HG03025 (cell line): ENCODE data around the gene MEIS2.
"Not testable (repeated sequence)": the region's sequence is repeated elsewhere in the genome, so short reads cannot be mapped to it uniquely, and the experiment has no call there.

ENCODE experiments used
- ATAC-seq: cut with Tn5 transposase; IDR thresholded peaks from one replicate; pipeline ENCODE4 v1.9.1; 2021; ENCODE audit warnings: mild to moderate bottlenecking, moderate library complexity; ENCODE audit not compliant: unreplicated experiment, low FRiP score

Gene MEIS2

DNA sequence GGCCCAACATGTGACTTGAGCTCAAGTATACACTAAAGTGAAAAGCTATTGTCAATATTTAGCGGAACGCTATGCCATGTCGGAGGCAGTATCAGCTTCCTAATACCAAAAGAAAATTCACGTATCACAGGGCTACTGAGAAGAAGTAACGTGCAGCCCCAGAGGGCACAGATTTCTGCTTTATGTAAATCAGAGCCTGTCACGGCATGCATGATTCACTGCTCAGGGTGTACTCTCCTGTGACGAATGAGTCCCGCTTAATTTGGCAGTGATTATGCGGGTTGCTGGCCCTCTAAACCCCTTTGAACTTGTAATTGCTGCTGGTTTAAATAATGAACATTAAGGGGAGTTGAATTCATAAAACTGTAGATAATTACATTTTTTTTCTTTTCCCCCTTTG is 85.3 kb downstream of the MEIS2 start:
- no peak for ATAC-seq

DNA sequence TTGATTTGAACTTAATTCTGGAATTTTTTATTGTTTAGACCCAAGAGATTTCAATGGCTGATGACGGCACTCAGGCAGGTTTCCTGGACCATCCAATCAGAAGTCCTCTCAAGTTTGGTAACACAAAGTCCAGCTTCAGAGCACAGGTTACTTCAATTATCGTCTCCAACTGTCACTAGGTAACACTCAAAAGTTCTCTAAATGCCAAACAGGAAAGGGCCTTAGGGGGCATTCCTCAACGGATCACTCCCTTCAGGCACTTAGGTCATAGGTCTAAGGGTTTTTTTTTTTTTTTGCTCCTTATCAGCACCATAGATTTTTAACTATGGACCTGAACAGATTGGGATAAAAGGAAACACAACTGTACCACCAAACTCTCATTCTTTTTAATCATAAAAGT is 85.8 kb downstream of the MEIS2 start:
- no peak for ATAC-seq

DNA sequence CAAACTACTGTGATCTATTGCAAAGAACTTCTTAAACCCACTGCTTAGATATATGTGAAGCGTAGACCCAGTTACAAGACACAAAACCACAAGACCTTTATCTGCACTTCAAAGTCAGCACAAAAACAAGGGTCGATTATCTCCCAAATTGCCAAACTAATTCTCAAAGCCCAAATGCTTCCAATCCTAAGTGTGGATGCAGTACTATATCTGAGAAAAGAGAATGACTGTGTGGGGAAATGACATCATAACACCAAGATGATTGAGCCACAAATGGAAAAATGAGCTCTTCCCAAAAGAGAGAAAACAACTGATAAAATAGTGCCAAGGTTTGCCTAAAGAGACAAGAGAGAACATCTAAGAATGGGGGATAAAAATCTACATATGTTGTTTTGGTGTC is 86.2 kb downstream of the MEIS2 start:
- ATAC-seq = no peak

DNA sequence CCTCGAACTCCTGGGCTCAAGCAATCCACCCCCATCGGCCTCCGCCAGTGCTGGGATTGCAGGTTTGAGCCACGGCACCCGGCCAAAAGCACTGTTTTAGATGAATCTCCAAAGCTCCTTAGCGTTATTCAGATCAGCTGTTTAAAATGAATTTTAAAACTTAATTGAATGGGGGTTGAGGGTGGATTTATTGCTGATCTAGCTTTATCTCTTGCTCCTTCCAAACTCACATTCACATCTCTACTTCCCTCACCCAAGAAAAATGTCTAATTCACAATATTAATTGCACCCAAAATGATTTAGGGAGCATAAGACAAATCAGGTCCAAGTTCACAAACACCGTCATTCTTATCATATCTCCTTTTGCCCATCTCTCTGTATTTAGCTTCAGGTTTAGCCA is 89.8 kb downstream of the MEIS2 start:
- ATAC-seq = no peak

DNA sequence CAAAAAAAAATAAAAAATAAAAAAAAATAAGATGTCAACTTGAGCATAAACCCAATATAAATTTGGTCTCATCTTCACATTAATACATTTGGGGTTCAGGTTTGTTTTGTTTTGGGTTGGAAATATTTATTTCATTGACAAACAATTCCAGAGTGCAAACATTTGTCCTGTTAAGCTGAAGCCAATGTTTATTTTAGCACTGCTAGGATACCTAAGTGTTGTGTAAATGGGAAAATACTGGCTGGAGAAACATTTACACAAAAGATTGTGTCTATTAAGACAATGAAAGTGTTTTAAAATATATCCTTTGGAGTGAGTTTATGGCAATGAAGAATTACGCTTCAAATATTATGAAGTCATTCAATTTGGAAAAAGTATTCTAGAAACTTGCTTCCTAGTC is 91.1 kb downstream of the MEIS2 start:
- ATAC-seq = no peak

DNA sequence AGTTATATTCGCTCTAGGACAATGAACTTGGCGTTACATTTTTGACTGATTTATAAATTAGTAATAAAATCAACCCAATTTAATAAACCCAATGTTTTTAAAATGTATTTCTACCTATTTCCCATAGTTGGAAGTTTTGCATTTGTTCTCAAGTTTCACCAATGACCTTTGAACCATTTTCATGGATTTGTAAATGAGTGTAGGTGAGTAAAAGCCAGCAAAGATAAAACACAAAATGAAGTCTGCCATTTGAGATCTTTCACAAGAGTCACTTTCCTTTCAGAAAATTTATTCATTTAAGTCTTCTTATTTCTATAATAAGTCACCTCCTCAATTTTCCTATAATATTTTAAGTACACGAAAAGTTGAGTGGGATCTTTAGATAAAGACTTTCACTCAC is 92.1 kb downstream of the MEIS2 start:
- ATAC-seq = no peak

DNA sequence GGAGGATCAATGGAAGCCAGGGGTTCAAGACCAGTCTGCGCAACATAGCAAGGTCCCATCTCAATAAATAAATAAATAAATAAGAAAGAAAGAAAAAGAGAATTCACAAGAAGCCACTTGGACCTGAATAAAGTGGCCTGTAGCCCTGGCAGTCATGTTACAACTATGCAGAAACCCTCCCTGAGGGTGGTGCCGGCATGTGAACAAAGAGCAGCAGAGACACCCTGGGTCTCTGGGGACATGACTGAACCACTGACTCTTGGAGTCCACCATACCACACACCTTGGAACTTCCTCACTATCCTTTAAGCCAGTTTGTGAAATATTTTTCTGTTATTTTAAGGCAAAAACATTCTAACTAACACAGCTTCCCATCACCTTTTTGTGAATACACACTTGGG is 93.0 kb downstream of the MEIS2 start:
- no peak for ATAC-seq

DNA sequence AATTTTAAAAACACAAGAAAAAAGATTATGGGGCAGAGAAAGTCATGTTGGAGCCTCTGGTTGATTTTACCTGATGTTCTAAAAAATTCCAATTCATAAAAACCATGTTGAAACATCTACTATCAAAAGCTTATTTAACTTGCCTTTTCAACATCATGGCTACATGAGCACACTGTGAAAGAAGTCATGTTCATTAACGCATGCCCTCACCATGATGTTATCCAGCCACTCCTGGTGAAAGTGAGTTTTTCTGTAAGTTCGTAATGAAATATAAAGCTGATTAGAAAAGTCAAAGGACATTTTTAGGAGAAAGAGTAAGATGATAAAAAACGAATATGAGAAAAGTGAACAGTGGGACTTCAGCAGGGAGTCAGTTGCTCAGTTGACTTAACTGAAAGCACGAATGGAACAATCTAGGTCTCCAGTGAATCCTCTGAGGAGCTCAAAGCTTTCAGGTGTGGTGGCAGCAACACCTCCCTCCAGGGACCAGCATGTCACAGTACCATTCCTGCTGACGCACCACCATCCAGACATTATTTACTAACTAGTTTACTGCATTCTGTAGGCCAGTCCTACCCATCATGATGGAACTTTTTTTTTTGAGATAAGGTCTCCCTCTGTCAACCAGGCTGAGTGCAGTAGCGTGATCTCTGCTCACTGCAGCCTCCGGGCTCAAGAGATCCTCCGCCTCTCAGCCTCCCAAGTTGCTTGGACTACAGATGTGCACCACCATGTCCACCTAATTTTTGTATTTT is 95.2 kb downstream of the MEIS2 start:
- ATAC-seq = no peak

DNA sequence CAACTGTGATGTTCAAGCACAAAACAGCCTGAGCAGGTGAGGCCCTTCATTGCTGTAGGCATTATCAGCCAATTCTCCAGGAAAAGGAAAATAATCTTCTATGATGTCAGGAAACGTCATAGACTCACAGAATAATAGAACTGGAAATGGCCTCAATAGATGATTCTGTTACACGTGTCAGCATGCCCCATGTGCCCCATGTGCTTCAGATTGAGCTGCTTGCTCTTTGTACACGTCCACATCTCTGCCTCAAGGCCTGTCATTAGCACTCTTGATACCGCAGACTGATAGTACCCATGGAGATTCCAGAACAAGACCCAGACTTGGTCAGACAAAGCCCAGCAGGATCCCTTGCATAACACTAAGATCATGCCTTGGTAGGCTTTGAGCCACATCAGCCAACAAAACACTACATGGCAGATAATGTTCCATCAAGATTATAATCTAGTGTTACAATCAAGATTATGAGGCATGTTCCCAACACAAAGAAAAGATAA is 95.9 kb downstream of the MEIS2 start:
- ATAC-seq = no peak

DNA sequence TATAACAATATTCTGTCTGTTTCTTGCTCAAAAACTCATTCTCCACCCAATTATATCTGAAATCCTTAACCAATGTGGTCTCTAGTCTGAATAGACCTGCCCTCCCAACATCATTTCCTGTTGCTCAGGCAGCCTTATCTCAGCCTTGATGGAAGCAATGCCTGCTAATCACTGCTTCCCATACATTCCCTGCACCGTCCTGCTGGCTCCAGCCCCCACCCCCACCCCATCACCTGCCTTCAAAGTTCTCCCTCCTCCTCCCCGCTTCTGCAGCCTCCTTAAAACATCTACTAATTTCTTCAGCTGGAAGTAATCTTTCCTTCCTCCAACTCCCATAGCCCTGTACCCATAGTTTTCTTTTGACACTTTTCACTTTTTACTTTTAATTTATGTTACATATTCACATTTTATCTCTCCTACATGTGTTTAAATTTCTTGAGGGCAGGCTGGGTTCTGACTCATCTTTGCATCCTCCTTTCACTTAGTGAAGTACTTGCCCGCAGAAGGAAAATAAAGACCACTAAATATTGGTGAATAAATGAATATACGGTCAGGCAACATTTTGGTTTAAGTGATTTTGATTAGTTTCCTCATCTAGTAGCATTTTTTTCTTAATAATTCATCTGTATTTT is 98.2 kb downstream of the MEIS2 start:
- ATAC-seq = no peak

DNA sequence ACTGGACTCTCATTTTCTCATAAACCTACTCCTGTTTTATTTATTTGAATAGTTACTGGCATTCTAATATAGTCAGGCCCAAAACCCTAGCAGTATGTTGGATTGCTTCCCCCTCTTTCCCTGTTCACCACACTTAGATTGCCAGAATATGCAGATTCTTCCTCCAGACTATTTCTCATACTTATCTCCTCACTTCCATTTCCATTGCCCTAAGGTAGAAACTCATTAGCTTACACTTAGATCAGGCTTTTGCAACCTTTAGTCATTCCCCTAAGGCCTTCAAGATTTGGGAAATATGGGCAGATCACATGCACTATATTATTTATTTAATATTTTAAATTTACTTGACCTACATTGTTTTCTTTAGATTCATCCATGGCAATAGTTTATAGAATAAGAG is 98.9 kb downstream of the MEIS2 start:
- no peak for ATAC-seq

DNA sequence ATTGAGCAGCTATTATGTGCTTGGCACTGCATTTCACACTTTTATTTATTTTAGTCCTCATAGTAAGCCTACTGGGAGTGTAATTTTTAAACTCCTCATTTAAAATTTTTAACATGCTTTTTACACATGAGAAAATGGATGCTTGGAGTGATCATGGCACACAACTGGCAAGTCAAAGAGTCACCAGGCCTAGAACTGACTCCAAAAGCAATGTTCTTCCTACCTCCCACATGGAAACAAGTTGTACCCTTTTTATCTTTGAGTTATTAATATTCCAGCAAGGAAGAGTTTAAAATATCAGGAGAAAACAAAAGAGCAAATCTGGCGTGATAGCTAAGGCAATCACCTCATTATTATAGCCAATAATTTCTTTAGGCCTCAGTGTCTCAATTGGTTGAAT is 100.6 kb downstream of the MEIS2 start:
- ATAC-seq = no peak

DNA sequence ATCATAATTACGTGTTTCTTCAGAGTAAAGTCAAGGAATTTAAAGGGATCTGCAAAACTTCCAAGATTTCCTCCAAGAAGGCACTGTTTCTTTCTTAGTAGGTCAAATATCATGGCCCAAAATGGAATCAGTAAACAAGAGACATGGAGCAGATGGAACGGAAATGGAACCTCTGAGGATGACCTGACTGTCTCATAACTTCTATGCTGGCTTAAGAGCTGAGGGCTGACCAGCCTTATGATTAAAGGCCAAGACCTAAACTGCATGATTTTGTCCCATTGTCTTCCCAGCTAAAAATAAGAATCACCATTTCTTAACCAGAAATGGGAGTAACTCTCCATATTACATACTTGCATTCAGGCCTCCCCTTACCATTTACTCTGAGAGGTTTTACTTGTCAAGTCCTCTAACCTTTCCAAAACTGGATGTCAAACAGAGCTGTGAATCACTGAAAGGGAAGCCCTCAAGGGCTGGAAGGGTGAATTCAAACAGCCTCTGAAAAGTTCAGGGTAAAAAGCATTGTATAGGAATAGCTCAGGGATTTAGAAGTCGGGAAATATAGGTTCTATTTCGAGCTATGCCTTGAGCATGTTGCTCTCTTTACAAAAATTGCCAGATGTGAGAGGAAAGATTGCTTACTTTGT is 103.7 kb downstream of the MEIS2 start:
- no peak for ATAC-seq

DNA sequence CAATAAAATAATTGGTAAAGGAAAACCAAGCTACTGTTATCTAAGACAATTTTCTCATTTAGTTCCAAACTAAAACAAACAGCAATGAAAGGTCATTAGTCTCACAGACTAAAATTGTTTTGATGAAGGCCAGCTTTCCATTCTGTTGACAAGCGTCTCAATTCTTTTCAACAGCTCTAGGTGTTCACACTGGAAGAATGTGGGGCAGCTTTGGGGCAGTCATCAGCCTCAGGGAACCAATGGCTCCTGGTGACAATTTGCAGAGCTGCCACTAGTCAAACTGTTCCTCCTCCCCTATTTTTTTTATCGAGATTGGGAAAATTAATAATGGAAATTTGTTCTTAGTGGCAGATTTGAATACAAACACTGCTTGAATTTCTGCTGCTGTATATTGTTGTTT is 104.2 kb downstream of the MEIS2 start:
- no peak for ATAC-seq

DNA sequence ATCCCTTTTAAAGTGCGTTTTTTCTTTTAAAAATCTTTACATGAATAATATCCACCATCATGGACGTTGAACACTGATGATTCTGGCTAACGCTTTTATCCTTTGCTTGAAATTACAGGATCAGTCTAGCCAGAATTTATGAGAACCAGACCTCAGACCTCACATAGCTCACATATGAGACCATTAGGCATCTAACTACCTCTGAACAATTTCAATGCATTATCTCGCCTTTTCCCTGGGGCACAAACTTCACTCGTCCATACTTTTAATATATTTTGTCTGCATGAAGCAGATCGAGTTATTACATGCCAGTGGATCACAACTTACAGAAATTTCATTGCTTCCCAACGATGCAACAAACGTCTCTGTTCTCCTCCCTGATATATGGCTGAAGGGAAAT is 105.6 kb downstream of the MEIS2 start:
- ATAC-seq = no peak

DNA sequence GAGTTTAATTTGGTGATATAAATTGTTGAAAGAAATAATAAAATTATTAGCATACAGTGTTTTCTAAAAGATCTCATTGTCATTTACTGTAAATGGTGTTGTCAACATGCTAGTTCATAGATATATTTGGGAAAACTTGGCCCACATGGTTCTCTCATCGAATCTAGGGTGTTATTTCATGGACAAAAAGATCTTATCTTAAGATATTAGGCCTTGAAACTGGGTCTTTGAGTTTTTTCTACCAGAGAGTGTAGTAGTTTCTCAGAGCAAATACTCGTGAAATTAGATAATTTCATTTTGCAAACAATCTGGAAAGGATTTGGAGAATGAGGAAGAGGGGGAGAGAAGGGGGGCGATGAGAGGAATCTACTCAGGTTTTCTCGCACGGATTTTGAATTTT is 107.9 kb downstream of the MEIS2 start:
- no peak for ATAC-seq

DNA sequence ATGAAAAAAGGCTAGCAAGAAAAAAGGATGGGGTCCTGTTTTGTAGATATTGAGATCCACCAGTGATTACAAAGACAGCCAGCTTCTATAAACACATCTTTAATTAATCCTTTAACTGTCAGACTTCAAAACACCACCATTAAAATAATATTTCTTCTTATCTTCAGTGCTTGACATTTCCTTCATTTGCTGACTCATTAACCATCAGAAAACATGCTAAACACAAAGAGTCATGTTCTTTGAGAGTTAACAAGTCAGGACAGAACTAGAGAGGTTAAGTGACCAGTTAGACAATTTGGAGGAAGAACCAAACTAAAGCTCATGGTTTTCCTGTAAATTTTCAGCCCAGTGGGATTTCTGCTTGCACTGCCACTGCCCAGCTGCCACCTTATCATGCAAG is 111.4 kb downstream of the MEIS2 start:
- ATAC-seq = no peak

DNA sequence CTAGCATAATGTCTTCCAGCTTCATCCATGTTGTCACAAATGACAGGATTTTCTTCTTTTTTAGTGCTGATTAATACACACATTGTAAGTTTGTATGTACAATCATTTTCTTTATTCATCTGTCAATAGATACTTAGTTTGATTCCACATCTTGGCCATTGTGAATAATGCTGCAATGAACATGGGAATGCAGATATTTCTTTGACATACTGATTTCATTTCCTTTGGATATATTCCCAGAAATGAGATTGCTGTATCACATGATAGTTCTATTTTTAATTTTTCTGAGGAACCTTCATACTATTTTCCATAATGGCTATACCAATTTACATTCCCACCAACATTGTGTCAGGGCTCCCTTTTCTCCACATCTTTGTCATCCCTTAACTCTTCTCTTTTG is 117.9 kb downstream of the MEIS2 start:
- ATAC-seq = no peak

DNA sequence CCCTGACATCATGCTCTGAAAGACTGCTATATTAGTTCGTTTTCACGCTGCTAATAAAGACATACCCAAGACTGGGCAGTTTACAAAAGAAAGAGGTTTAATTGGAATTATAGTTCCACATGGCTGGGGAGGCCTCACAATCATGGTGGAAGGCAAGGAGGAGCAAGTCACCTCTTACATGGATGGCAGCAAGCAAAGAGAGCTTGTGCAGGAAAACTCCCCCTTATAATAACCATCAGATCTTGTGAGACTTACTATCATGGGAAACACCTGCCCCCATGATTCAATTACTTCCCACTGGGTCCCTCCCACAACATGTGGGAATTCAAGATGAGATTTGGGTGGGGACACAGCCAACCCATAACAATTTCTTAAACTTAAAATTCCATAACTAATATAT is 120.1 kb downstream of the MEIS2 start:
- not testable (repeated sequence) for ATAC-seq

DNA sequence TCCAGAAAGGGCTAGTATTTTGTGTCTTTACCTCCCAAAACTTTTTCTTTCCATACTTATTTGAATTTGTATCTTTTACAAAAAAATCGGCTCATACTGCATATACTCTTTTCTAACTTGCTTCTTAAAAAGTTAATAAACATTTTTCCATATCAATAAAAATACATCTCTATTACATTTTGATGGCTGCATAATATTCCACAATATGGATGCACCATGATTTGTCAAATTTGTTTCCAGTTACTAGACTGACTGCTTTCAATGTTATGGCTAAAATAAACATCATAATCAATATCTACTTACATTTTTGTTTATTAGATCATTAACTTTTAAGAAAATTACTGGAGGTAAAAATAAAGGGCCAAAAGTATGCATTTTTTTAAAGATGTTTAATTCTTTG is 121.7 kb downstream of the MEIS2 start:
- no peak for ATAC-seq

DNA sequence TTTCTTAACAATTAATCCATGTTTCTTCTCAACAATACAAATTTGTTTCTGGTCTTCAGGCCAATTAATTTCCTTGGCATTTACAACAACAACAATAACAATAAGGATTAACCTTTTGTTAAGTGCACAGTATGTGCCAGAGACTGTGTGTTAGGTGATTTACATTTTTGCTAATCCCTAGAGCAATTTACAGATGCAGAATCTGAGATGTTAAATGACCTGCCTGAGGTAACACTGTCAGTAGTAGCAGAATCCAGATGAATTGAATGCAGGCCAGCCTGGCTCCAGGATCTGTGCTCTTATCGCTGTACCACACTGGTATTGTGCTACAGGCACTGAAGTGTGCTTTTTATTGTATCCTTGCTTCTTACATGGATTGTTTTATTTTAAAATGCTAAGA is 122.2 kb downstream of the MEIS2 start:
- ATAC-seq = no peak

DNA sequence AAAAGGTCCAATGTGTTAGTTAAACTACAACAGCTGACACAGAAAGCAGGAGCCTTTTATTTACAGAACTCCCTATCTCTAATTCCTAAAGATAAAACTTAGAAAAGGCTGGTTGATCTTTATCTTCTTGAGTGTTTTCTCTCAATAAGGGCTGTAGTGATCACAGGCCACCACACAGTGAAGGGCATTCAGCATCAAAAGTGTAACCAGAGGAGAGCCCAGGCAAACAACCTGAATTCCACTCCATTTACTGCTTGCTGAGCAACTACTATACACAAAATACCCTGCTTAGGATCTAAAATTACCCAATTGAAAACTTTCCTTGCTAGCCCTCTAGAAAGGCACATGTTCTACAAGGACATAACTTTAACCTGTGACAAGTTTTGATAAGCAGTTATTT is 122.7 kb downstream of the MEIS2 start:
- ATAC-seq = no peak
